ENCODE measurements around the gene EXO5.
"Not testable (repeated sequence)": the region's sequence is repeated elsewhere in the genome, so short reads cannot be mapped to it uniquely, and the experiment has no call there.

EXO5 gene

GRCh38 chr1:40508375-40509341 lies at the start of gene EXO5:
Gene EXO5 (plus strand): TSS chr1:40508767. CDS start chr1:40514545, 5,778 bp downstream.
- no peak for DNase-seq

- DNase-seq, result no peak
These were observed 45.5 kb upstream of the EXO5 start for GRCh38 chr1:40462956-40463590.

- DNase-seq, result no peak
These were observed 39.2 kb upstream of the EXO5 start for GRCh38 chr1:40469327-40469726.

- no peak for DNase-seq
These were observed 33.3 kb upstream of the EXO5 start for GRCh38 chr1:40475268-40475667.

GRCh38 chr1:40476924-40477677 lies 31.5 kb upstream of the EXO5 start, which contains the start of gene ZFP69:
Gene ZFP69 (plus strand): TSS chr1:40477290. CDS start chr1:40479362, 2,072 bp downstream.
- no peak for DNase-seq

GRCh38 chr1:40477678-40478053 lies 30.9 kb upstream of the EXO5 start:
- DNase-seq, result no peak

GRCh38 chr1:40478276-40478675 lies 30.3 kb upstream of the EXO5 start:
- DNase-seq, result no peak

- DNase-seq, result no peak
These were observed 29.4 kb upstream of the EXO5 start for GRCh38 chr1:40479156-40479555.

GRCh38 chr1:40495315-40495903 lies 13.2 kb upstream of the EXO5 start:
- DNase-seq, result no peak

- DNase-seq, result not testable (repeated sequence)
These were observed 5.9 kb upstream of the EXO5 start for GRCh38 chr1:40502651-40503050.

- DNase-seq, result no peak
These were observed 594 bp upstream of the EXO5 start for GRCh38 chr1:40507973-40508372.

- DNase-seq, result no peak
These were observed 10.9 kb downstream of the EXO5 start for GRCh38 chr1:40519517-40519916.

- DNase-seq, result no peak
These were observed 22.3 kb downstream of the EXO5 start for GRCh38 chr1:40530735-40531380.

GRCh38 chr1:40531381-40532061 lies 23.0 kb downstream of the EXO5 start, which contains the start of gene ZNF684:
Gene ZNF684 (plus strand): TSS chr1:40531637. CDS start chr1:40533167, 1,530 bp downstream.
- peak; percentile 78 for DNase-seq

- DNase-seq, result no peak
These were observed 23.5 kb downstream of the EXO5 start for GRCh38 chr1:40532062-40532389.

- DNase-seq, result no peak
These were observed 24.4 kb downstream of the EXO5 start for GRCh38 chr1:40532844-40533424.

- no peak for DNase-seq
These were observed 26.0 kb downstream of the EXO5 start for GRCh38 chr1:40534589-40534988.

- DNase-seq, result no peak
These were observed 27.2 kb downstream of the EXO5 start for GRCh38 chr1:40535732-40536131.

- no peak for DNase-seq
These were observed 30.8 kb downstream of the EXO5 start for GRCh38 chr1:40539338-40539737.

GRCh38 chr1:40546957-40547356 lies 38.4 kb downstream of the EXO5 start:
- no peak for DNase-seq

GRCh38 chr1:40553017-40553416 lies 44.5 kb downstream of the EXO5 start:
- no peak for DNase-seq

Measured in NCI-H1436 treated with DMSO at 0.1 percent for 48 hours (cell line).